ENCODE results near the gene RUBCNL.

Gene RUBCNL

DNA sequence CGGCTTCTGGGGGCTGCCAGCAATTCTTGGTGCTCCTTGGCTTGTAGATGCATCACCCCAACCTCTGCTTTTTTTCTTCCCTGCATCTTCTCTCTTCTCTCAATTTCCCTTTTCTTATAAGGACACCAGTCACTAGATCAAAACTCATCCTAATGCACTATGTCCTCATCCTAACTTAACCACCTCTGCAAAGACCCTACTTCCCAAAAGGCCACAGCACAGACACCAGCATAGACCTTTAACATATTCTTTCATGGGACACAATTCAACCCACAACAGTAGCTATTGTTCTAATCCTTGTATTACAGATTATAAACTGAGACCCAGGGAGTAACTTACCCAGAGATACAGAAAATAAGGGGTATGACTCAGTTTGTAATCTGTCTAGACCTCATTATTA lies 47.0 kb downstream of the RUBCNL start:
- DNase-seq = no peak

DNA sequence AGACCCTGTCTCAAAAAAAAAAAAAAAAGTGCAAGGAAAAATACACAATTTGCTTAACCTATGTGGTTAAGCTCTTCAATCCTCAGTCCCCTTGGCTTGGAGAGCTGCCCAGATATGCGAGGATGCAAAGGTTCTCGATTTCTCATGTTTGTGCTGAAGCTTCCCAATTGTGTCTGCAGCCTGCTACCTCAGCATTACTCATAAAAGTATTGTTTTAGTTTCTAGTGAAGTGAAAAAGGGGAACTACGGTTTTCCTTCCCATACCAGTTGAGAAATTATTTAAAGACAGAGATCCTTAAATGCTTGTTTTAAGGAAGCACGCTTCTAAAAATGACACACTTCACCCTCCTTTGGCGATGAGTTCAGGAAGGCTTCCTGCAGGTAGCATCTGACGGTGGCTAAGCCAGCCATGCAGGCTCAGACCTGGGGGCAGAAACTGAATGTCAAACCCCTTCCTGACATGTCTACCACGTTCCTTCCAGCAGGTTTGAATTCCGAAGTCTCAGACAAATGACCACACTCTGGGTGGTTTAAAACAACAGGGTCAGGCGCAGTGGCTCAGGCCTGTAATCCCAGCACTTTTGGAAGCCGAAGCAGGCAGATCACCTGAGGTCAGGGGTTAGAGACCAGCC lies 47.9 kb downstream of the RUBCNL start:
- DNase-seq = no peak

DNA sequence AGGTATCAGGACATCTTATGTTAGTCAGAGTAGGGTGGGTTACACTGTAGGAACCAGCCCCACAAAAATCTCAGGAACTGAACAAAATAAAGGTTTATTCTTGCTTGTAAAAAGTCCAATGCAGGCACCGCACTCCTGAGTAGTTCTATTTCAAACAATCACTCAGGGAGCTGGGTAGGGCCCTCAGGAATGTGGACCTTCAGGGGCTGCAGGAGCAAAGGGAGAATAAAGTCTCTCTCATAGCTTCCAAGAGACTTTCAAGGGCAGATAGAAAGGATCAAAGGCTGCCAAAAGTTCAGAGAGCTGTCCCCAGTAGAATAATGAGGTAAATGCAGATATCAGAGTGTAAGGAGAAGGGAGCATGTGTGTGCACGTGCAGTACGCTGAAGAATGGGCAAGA lies 49.4 kb downstream of the RUBCNL start:
- no peak for DNase-seq

DNA sequence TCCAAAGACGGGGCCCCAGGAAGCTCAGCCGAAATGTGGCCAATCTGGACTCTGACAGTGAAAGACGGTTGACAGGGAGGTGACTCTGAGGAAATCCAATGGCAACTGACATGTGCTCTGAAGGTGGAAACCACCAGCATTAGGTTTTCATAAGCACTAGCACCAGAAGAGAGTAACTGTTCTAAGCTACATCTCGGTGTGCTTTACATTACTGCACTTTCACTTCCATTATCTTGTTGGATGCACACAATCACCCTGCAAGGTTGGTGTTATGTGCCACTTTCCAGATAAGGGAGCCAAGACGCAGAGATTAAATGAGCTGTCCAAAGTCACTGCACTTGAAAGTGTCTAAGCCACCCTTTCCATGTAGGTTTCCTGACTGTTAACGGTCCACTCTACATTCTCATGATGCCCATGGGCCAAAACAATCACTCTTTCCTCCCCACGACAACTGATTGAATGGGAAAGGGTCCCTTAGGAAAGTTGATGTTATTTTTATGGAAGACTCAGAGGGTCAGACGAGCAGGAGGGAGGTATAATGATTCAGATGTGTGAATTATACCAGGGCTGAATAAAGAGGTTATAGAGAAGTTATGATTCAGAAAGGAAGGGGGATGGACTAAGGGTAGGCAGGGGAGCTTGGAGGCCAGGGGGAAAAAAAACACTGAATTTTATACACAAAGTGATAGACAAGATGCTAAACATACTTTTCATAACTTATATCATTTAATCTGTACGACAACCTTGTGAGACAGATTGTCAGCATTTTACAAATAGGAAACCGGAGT lies 52.8 kb downstream of the RUBCNL start:
- no peak for DNase-seq

DNA sequence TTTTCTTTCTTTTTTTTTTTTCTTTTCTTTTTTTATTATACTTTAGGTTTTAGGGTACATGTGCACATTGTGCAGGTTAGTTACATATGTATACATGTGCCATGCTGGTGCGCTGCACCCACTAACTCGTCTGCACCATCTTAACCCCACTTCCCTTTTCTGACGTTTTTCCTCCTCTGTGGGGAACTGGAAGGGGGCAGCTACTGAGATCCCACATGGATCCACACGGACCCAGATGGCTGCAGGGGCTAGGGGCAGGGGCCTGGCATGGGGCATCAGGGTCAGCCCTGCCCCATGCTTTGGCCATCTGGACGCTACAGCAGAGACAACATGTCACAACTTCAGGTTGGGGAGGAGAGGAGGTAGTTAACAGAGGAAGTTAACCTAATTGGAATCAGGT lies 54.3 kb downstream of the RUBCNL start:
- DNase-seq = no peak

DNA sequence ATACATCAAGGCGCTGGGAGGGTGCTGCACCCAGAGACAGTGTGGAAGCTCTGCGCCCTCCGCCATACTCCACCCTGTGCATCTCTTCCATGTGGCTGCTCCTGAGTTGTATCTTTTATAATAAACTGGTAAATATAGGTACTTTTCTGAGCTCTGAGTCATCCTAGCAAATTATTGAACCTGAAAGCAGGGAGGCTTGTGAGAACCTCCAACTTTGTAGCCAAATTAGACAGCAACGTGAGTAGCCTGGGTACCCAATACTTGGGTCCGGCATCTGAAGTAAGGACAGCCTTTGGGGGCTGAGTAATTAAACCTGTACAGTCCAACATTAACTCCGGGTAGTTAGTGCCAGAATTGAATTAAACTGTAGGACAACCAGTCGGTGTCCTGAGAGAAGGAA lies 57.4 kb downstream of the RUBCNL start:
- DNase-seq = no peak

DNA sequence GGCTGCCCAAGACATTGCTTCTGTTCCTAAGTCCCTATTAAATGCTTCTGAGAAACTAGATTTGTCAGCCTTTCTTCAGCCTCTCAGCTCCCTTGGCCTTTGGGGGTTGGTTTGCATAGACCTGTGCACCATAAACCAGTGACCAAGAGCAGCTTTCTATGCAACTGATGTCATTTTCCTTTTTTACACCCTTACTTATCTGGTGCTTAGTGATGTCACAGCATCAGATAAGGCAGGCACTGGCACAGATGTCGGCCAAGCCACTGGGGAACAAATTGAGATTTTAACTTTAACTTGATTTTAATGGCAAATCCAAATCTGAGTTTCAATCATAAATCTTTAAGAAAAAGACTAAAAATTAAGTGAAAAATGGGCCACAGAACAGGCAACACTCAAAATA lies 59.8 kb downstream of the RUBCNL start:
- no peak for DNase-seq

DNA sequence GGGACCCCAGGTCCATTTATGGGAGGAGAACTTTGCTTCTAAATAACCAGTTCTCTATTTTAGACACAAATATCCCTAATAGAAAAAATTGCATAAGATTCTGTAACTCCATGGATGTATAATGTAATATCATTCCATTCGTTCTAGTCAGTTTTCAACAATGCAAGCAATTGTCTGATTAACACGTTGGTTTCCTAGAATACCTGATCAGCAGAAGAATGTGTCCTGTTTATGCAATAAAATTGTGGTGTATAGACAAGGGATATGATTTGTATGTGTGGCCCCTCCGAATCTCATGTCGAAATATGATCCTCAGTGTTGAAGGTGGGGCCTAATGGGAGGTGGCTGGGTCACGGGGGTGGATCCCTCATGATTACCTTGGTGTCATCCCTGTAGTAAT lies 62.1 kb downstream of the RUBCNL start:
- no peak for DNase-seq

DNA sequence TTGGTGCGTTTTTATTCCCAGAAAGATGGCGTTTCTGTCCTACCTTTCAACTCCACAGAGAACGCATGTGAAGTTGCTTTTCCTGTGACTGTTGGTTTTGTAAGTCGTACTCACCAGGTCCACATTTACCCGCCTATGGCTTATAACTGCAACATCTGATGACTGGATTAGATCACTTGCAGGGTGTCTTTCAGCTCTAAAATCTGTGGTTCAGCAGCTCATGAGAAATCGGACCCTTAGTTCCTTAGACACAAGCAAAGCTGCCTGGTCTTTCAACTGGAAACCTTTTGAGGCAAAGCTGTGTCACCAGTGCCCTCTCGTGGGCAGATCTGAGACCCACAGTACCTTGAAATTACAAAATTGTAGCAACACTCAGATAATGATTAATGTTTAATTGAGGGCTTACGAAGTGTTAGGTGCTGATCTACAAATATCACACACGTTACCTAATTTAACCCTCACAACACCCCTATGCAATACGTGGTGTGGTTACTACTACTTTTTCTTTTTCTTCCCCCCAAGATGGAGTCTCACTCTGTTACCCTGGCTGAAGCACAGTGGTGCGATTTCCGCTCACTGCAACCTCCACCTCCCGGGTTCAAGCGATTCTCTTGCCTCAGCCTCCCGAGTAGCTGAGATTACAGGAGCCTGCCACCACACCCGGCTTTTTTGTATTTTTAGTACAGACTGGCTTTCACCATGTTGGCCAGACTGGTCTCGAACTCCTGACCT lies 65.4 kb downstream of the RUBCNL start:
- peak; percentile 75 for DNase-seq

DNA sequence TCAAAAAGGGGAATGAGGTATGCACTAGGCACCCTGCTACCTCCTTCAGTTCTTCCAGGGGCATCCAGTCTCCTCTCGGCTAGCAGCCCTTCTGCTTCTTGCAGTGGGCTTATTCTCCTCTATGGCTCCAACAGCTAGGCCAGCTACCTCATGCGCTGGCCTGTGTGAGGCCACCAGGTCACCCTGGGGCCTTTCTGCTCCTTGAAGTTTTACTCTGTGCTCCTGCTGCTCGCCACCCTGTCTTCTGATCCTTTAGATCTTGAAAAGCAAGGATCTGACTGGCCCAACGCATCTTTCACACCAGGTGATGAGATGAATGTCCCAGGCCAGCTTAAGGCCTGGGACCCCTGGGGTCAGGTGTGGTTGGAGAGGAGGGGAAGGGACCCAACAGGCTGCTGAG lies 66.2 kb downstream of the RUBCNL start:
- DNase-seq = peak; percentile 29

DNA sequence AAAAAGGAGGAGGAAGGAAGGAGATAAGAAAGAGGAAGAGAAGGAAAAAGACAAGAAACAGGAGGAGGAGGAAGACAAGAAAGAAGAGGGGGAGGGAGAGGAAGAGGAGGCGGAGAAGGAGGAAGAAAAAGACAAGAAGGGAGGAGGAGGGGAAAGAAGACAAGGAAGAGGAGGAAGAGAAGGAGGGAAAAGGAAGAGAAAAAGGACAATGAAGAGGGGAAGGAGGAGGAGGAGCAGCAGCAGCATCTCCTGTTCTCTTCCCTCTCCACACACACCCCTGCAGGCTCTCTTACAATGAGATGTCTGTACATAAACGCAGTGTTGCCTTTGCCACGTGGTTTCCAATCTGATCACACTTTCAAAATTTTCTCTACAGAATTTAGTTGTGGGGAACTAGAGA lies 66.6 kb downstream of the RUBCNL start:
- no peak for DNase-seq

DNA sequence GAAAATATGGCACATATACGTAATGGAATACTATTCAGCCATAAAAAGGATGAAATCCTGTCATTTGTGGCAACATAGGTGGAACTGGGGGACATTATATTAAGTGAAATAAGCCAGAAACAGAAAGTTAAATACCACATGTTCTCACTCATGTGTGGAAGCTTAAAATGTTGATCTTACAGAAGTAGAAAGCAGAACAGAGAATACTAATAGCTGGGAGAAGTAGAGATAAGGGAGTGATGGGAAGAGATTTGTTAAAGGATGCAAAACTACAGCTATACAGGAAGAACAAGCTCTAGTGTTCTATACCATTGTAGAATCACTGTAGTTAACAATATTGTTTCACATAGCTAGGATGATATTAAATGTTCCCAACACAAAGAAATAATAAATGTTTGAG lies 68.1 kb downstream of the RUBCNL start:
- DNase-seq = no peak

DNA sequence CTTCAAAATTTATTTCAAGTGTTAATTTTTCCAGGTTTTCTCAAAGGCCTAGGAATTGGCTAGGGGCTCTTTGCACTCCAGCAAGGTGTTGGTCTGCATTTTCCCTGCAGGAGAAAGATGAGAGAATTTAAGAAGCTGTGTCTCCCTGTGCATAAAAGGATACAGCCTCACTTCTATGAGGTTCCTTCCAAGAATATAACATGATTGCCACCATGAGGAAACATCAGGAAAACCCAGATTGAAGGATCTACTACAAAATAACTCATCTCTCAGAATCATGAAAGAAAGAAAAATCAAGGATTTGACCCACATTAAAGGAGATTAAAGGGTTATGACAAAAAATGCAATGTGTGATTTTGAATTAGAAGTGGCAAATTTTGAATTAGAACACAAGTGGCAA lies 69.9 kb downstream of the RUBCNL start:
- no peak for DNase-seq

DNA sequence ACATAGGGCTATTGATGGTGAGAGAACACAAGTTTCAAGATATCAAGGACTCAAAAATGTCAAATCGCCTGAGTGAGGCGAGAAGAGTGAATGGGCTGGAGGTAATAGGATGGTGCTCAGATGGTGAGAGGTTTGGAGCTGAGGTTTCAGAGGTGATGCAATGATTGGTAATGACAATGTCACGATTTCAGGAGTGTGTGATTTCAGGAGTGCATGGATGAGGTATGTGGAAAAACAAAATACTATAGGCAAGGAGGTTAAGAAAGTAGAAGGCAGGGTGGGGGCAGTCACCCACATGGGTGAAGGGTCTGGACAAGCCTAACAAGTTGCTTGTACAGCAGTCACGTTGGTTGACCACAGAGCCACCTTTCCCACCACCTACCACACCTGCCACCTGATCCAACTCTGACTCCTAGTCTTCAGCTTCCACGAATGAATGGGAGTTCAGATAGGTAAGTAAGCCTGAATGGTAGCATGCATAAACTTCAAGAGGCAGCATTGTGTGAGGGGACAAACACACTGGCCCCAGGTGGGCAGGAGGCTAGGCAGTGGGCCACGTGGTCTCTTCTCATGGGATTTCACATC lies 71.5 kb downstream of the RUBCNL start:
- DNase-seq = no peak

DNA sequence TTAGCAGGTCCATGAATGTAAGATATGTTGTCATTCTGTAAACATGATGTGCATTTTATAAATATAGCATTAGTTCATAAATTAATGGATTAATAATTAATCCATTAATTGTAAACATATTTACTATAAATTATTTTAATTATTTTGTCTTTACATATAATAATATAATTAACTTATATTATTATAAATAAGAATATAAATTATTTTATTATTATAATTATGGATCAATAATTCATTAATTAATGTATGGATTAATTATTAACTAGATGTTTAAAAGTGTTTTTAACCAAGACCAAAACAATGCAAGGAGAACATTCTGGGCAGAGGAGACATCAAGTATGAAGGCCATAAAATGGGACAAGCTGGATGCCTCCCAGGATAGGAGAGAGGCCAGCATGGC lies 72.0 kb downstream of the RUBCNL start:
- no peak for DNase-seq

DNA sequence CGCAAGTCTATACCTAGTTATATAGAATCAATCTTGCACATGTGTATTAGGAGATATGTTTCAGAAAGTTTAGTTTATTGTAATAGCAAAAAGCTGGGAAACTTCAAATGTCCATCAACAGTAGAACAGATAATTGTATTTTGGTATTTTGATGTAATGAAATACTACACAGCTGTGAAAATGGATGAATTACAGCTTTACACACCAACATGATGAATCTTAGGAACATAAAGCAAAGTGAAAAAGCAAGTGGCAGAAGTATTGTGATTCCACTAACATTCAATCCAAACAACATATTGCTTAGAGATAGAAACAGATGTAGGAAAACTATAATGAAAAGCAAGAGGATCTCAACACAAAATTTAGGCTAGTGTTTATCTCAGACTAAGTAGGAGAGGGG lies 72.5 kb downstream of the RUBCNL start:
- DNase-seq = no peak

DNA sequence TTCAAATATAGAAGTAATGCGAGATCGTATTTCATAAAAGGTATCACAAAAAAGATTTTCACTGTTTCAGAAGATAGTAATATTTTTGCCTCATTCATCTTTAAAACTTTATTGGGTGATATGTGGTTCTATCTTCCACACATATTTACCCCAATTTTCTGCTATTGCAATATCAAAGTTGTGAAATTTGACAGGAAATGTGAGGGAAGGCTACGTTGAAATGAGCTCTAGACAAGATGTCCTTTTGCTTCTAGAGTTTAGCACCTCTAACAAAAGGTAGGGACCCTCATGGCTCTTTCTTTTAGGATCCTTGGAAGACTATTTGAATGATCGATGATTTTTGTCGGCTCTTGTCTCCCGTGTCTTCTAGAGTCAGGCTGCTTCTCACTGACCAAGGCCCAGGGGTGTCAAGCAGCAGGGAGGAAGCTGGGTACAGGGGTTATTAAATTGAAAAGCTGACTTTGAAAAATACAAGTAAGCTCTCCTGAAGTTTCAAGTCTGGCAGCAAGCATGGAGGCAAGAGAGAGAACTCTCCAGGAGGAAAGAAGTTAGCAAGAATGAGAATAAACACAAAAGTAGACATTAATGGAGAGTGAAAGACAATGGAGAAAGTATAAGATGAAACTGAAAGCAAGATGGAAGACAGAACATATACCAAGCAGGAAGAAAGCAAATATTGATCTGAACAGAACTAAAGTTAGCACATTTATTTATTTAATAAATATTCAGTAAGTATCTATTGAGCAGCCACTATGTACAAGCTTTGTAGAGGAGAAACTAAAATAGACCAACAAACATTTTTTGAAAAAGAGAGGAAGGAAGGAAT lies 73.4 kb downstream of the RUBCNL start:
- no peak for DNase-seq

DNA sequence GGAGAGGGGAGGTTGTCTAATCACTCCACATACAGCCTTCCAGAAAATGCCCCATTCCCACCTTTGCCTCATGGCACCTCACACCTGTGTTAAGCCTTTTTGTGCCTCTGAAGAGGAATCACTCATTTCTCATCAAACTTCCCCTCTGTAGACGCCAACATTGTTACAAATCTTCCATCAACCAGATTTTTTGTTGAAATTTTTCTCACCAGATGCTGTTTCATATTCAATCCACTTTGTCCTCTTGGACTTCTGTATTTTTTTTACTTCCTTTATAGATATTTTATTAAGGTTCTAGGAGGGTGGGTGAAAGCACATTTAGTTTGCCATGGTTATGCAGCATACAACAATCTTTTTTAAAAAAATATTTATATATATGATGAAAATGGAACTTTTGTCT lies 74.0 kb downstream of the RUBCNL start:
- no peak for DNase-seq

DNA sequence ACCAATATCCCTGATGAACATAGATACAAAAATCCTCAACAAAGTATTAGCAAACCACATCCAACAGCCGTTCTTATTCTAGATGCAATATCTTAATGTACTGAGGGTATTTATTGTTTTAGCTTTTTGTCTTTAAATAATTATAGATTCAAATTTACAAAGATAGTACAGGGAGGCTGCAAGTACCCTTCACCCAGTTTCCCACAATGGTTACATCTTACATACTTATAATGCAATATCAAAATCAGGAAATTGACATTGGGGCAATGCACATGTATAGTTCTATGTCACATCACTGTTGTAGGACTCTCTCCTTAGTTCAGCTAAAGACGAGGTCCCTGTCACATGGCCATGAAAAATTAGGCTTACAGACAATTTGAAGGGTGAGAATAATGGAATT lies 75.8 kb downstream of the RUBCNL start:
- no peak for DNase-seq

DNA sequence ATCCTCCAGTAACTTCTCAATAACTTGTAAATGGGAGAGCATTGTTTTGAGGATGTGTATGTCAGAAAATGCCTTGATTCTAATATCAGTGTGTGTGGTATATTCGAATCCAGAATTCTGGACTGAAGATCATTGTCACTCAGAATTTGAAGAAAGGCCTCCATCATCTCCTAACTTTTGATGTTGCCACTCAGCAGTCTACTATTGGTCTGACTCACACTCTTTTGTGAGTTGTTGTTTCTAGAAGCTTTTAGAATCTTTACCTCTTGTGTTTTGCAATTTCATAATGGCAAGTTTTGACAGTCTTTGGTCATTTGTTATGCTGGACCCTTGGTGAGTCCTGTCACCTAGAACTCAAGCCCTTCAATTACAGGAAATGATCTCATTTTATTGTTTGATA lies 77.0 kb downstream of the RUBCNL start:
- DNase-seq = no peak

DNA sequence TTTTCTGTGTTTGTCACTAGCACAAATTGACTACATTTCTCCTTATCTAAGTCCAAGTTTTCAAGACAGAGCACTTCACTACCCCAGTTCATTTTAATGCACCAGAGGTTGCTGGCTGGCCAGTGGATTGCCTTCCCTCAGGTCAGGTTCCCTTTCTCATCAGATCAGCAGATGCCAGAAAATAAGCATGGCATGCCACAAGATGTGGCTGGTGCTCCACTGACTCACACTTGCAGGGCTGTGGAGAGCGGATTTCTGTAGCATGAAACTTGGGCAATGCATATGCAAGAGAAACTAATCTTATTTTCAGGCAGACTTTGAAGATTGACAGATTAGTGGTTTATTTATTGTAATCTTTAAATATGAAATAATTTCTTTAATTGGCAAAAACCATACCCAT lies 79.5 kb downstream of the RUBCNL start:
- DNase-seq = no peak

DNA sequence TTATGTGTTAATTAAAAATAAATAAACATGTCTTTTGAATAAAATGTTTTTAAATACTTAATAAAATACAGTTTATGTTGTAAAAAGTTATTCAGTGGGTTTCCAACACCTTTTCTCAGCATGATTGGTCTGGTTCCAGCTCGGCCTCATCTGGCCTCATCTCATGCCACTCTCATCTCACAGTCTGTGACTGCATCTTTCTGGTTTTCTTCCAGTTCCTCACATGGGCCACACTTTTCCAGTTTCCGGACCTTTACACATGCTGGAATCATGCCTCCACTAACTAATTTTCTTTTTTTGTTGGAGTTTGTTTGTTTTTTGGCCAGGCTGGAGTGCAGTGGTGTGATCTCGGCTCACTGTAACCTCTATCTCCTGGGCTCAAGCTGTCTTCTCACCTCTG lies 82.5 kb downstream of the RUBCNL start:
- no peak for DNase-seq
